ENCODE results near the gene RMP24.

DNA sequence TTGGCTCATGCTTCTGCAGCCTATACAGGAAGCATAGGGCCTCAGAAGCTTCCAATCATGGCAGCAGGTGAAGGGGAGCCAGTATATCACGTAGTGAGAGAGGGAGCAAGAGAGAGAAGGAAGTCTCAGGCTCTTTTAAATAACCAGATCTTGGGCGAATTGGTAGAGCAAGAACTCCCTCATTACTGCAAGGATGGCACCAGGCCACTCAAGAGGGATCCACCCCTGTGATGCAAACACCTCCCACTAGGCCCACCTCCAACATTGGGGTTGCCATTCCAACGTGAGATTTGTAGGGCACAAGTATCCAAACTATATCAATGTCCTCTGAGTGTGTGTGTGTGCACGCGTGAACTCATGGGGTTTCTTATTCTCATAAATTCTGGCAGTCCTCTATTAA is 37.6 kb upstream of the RMP24 start:
- TF ChIP-seq, protein P1, sequence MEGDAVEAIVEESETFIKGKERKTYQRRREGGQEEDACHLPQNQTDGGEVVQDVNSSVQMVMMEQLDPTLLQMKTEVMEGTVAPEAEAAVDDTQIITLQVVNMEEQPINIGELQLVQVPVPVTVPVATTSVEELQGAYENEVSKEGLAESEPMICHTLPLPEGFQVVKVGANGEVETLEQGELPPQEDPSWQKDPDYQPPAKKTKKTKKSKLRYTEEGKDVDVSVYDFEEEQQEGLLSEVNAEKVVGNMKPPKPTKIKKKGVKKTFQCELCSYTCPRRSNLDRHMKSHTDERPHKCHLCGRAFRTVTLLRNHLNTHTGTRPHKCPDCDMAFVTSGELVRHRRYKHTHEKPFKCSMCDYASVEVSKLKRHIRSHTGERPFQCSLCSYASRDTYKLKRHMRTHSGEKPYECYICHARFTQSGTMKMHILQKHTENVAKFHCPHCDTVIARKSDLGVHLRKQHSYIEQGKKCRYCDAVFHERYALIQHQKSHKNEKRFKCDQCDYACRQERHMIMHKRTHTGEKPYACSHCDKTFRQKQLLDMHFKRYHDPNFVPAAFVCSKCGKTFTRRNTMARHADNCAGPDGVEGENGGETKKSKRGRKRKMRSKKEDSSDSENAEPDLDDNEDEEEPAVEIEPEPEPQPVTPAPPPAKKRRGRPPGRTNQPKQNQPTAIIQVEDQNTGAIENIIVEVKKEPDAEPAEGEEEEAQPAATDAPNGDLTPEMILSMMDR (IDR thresholded peaks at IDR 0.05) = no peak
- TF ChIP-seq POLR2A (IDR thresholded peaks at IDR 0.05) = no peak
